Measurements from ENCODE around the gene ZNF70. TPM values are rescaled to one million over a fixed set of nuclear protein-coding genes. Genes with fewer than 3 reads are reported as not detected.

The ZNF70 gene
- total RNA-seq, 1 experiment from 2014 or later = 3.3 TPM

DNA sequence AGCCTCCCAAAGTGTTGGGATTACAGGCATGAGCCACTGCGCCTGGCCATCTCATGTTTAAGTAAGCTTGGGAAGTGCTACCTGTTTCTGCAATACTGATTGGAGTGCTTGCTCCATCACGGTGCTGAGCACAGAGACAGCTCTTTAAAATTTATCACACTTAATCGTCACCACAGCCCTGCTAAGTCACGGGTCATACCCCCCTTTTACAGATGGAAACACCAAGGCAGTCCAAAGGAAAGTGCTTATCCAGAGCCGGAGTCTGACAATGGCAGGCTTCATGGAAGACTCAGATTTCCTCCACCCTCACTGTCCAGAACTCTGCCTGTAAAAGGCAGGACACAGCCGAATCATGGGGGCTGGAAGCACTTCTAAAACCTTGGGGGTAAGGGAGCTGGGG, 9.1 kb upstream of the ZNF70 start (continued):
- TF ChIP-seq, protein P1, sequence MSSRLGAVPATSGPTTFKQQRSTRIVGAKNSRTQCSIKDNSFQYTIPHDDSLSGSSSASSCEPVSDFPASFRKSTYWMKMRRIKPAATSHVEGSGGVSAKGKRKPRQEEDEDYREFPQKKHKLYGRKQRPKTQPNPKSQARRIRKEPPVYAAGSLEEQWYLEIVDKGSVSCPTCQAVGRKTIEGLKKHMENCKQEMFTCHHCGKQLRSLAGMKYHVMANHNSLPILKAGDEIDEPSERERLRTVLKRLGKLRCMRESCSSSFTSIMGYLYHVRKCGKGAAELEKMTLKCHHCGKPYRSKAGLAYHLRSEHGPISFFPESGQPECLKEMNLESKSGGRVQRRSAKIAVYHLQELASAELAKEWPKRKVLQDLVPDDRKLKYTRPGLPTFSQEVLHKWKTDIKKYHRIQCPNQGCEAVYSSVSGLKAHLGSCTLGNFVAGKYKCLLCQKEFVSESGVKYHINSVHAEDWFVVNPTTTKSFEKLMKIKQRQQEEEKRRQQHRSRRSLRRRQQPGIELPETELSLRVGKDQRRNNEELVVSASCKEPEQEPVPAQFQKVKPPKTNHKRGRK (CRISPR knock-in tag; IDR thresholded peaks at IDR 0.05; ENCODE audit: borderline replicate concordance) = no peak
- TF ChIP-seq, protein P2, sequence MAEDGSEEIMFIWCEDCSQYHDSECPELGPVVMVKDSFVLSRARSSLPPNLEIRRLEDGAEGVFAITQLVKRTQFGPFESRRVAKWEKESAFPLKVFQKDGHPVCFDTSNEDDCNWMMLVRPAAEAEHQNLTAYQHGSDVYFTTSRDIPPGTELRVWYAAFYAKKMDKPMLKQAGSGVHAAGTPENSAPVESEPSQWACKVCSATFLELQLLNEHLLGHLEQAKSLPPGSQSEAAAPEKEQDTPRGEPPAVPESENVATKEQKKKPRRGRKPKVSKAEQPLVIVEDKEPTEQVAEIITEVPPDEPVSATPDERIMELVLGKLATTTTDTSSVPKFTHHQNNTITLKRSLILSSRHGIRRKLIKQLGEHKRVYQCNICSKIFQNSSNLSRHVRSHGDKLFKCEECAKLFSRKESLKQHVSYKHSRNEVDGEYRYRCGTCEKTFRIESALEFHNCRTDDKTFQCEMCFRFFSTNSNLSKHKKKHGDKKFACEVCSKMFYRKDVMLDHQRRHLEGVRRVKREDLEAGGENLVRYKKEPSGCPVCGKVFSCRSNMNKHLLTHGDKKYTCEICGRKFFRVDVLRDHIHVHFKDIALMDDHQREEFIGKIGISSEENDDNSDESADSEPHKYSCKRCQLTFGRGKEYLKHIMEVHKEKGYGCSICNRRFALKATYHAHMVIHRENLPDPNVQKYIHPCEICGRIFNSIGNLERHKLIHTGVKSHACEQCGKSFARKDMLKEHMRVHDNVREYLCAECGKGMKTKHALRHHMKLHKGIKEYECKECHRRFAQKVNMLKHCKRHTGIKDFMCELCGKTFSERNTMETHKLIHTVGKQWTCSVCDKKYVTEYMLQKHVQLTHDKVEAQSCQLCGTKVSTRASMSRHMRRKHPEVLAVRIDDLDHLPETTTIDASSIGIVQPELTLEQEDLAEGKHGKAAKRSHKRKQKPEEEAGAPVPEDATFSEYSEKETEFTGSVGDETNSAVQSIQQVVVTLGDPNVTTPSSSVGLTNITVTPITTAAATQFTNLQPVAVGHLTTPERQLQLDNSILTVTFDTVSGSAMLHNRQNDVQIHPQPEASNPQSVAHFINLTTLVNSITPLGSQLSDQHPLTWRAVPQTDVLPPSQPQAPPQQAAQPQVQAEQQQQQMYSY (CRISPR knock-in tag; IDR thresholded peaks at IDR 0.05) = no peak

DNA sequence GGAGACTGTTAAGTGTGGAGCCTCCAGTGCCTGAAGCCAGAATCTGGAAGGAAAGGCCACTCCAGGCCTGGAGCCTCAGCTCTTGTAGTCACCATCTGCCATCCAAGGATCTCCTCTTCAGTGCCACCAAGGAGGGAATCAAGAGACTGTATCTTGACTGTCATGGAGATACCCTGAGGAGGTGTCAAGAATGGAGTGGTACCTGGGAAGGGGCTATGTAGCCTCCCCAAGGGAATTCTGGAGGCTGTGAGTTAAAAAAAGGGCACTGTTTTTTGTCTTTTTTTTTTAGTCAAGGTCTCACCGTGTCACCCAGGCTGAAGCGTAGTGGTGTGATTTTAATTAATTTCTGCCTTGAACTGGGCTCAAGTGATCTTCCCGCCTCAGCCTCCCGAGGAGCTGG, 8.7 kb upstream of the ZNF70 start:
- no peak overlapping the region for H3K4me3 Mint-ChIP-seq
- no peaks in the 10 kb centered on the region for H3K9me3 Mint-ChIP-seq
- POLR2A ChIA-PET = no interaction called here
- no peaks in the 10 kb centered on the region for H3K36me3 Mint-ChIP-seq
- no peak for DNase-seq (ENCODE audit: low spot score)
- TF ChIP-seq MXD4 (CRISPR knock-in tag; IDR thresholded peaks at IDR 0.05; ENCODE audit: borderline replicate concordance) = no peak
- no peak for TF ChIP-seq ETV6 (CRISPR knock-in tag; IDR thresholded peaks at IDR 0.05)
- TF ChIP-seq IRF2 (CRISPR knock-in tag; IDR thresholded peaks at IDR 0.05; ENCODE audit: borderline replicate concordance, low read depth) = no peak
- TF ChIP-seq, protein P3, sequence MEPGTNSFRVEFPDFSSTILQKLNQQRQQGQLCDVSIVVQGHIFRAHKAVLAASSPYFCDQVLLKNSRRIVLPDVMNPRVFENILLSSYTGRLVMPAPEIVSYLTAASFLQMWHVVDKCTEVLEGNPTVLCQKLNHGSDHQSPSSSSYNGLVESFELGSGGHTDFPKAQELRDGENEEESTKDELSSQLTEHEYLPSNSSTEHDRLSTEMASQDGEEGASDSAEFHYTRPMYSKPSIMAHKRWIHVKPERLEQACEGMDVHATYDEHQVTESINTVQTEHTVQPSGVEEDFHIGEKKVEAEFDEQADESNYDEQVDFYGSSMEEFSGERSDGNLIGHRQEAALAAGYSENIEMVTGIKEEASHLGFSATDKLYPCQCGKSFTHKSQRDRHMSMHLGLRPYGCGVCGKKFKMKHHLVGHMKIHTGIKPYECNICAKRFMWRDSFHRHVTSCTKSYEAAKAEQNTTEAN (CRISPR knock-in tag; IDR thresholded peaks at IDR 0.05) = no peak
- no peak for TF ChIP-seq NR2C2 (CRISPR knock-in tag; IDR thresholded peaks at IDR 0.05)
- no peak overlapping the region for H3K27ac Mint-ChIP-seq
- CTCF ChIA-PET = interaction anchor here (0.6 to 1.3 kb wide), 2 partner anchors 9 to 110 kb away, joined by 4 to 6 read pairs; no protein-coding TSS in a partner anchor
- ATAC-seq = no peak
- H3K27me3 Mint-ChIP-seq (ENCODE audit: low read depth) = peaks cover 5% of the 10 kb centered on the region
- peaks cover 25% of the 10 kb centered on the region for H3K4me1 Mint-ChIP-seq

DNA sequence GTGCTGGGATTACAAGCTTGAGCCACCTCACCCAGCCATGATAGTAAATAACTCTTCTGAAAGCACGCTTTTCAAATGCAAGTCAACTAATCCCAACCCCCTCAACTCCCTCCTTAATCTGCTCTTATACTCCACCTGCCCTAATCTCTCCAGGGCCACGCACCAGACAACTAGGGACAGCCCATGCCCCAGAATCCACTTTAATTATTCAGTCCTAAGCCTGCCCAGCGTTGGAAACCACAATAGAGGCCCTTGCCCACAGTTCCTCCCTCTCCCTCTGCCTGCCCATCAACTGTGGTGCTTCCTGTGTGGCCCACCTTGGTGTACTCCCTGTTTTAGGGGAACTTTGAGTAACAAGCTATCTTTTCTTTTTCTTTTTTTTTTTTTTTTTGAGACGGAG, 6.0 kb upstream of the ZNF70 start:
- peaks cover 5% of the 10 kb centered on the region for H3K27me3 Mint-ChIP-seq (ENCODE audit: low read depth)
- H3K27ac Mint-ChIP-seq = peak overlapping the region; percentile 17; the same call in 1 of the 2 replicates
- DNase-seq (ENCODE audit: low spot score) = no peak
- CTCF ChIA-PET = interaction anchor here (0.9 to 1.1 kb wide), 2 partner anchors 12 to 93 kb away, joined by 3 read pairs; no protein-coding TSS in a partner anchor
- H3K9me3 Mint-ChIP-seq = no peaks in the 10 kb centered on the region
- peak; percentile 42 for ATAC-seq
- H3K4me3 Mint-ChIP-seq = no peak overlapping the region
- POLR2A ChIA-PET = interaction anchor here (0.7 kb wide), 2 partner anchors 100 to 1859 kb away, joined by 3 read pairs; no protein-coding TSS in a partner anchor
- no peaks in the 10 kb centered on the region for H3K36me3 Mint-ChIP-seq
- H3K4me1 Mint-ChIP-seq = peaks cover 18% of the 10 kb centered on the region
- no peak for TF ChIP-seq FOXJ3 (CRISPR knock-in tag; IDR thresholded peaks at IDR 0.05; ENCODE audit: borderline replicate concordance)
- no peak for TF ChIP-seq SOX15 (CRISPR knock-in tag; IDR thresholded peaks at IDR 0.05)
- TF ChIP-seq SMAD4 (CRISPR knock-in tag; IDR thresholded peaks at IDR 0.05) = no peak
- TF ChIP-seq RELA (CRISPR knock-in tag; IDR thresholded peaks at IDR 0.05; ENCODE audit: borderline replicate concordance) = no peak
- TF ChIP-seq KAT7 (CRISPR knock-in tag; IDR thresholded peaks at IDR 0.05; ENCODE audit: borderline replicate concordance) = no peak
- TF ChIP-seq, protein P4, sequence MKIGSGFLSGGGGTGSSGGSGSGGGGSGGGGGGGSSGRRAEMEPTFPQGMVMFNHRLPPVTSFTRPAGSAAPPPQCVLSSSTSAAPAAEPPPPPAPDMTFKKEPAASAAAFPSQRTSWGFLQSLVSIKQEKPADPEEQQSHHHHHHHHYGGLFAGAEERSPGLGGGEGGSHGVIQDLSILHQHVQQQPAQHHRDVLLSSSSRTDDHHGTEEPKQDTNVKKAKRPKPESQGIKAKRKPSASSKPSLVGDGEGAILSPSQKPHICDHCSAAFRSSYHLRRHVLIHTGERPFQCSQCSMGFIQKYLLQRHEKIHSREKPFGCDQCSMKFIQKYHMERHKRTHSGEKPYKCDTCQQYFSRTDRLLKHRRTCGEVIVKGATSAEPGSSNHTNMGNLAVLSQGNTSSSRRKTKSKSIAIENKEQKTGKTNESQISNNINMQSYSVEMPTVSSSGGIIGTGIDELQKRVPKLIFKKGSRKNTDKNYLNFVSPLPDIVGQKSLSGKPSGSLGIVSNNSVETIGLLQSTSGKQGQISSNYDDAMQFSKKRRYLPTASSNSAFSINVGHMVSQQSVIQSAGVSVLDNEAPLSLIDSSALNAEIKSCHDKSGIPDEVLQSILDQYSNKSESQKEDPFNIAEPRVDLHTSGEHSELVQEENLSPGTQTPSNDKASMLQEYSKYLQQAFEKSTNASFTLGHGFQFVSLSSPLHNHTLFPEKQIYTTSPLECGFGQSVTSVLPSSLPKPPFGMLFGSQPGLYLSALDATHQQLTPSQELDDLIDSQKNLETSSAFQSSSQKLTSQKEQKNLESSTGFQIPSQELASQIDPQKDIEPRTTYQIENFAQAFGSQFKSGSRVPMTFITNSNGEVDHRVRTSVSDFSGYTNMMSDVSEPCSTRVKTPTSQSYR (CRISPR knock-in tag; IDR thresholded peaks at IDR 0.05) = no peak
